GM12801 (cell line): ENCODE data around the gene ATP5MC3.

Source experiments
- TF ChIP-seq, protein P1 (sequence below): IDR thresholded peaks from one replicate; pipeline ENCODE4 v1.5.1; 2011; ENCODE audit warnings: control low read depth; ENCODE audit not compliant: insufficient read length; ENCODE audit errors: extremely low read depth

ATP5MC3 gene

DNA sequence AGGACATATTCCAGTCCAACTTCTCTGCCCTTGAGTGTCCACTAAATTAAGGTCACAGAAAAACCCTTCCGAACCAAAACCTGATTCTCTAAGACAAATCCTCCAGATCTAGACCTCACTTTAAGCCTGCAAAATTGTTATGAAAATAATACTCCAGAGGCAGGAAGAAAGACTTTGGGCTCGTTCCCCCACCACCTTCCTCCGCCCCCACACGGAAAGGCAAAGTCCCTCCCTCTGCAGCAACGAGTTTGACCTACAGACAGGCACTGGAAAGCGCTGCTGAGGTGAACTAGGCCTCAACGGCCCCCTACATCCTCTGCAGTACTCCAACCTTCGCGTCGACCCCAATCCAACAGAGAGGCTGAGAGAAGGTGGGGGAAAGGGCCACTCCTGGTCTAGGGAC is 808 bp downstream of the ATP5MC3 start:
- TF ChIP-seq, protein P1, sequence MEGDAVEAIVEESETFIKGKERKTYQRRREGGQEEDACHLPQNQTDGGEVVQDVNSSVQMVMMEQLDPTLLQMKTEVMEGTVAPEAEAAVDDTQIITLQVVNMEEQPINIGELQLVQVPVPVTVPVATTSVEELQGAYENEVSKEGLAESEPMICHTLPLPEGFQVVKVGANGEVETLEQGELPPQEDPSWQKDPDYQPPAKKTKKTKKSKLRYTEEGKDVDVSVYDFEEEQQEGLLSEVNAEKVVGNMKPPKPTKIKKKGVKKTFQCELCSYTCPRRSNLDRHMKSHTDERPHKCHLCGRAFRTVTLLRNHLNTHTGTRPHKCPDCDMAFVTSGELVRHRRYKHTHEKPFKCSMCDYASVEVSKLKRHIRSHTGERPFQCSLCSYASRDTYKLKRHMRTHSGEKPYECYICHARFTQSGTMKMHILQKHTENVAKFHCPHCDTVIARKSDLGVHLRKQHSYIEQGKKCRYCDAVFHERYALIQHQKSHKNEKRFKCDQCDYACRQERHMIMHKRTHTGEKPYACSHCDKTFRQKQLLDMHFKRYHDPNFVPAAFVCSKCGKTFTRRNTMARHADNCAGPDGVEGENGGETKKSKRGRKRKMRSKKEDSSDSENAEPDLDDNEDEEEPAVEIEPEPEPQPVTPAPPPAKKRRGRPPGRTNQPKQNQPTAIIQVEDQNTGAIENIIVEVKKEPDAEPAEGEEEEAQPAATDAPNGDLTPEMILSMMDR = no peak

DNA sequence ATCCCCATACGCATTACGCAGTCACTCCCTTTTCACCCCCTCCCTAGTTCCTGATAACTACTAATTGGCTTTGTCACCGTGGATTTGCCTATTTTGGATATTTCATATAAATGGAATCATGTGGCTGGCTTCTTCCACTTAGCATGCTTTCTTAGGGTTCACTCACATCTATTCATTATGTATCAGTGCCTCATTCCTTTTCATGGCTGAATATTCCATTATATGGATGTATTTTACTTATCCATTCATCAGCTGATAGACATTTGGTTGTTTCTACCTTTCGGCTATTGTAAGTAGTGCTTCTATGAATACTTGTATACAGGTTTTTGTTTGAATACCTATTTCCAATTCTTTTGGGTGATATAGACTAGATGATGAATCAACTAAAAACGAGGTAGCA is 4.9 kb downstream of the ATP5MC3 start:
- TF ChIP-seq, protein P1 = no peak

DNA sequence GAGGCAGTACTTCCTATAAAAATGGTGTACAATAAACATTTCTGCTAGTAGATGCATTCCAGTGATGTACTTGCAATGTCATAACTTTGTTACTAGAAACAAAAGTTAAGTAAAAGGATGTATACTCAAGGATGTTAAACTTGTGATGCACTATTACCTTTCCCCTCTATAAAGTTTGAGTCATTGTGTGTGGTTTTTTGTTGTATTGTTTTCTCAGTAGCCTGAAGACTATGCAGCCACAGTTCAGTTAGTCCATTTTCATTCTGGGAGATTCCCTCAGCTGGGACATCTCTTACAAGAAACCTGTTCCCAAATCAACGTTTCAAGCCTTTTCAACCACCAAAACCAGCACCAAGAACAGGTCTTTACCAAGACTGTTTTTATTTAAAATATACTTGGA is 5.6 kb downstream of the ATP5MC3 start:
- TF ChIP-seq, protein P1 = no peak

GRCh38 chr2:175175320-175175719 is 6.2 kb downstream of the ATP5MC3 start:
- TF ChIP-seq, protein P1 = no peak

DNA sequence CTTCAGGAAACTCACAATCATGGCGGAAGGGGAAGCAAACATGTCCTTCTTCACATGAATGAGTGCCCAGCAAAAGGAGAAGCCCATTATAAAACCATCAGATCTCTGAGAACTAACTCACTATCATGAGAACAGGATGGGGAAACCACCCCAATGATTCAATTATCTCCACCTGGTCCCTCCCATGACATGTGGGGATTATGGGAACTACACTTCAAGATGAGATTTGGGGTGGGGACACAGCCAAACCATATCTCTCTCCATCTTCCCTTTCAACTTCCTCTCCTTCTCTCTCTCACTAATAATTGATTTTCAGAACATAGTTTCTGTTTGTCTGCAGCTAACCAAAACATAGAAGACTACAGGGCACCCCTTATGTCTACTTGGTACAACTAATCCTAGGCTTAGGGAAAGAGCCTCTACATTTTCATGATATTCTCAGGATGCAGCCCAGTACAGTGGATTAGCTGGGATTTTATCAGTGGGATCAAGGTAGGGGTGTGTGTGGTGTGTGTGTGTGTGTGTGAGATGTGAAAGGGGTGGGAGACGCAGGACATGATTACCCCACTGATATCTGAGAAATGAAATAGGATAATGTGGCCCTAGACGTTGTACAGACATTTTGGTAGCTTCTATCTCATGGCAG is 10.7 kb downstream of the ATP5MC3 start:
- TF ChIP-seq, protein P1 = no peak

DNA sequence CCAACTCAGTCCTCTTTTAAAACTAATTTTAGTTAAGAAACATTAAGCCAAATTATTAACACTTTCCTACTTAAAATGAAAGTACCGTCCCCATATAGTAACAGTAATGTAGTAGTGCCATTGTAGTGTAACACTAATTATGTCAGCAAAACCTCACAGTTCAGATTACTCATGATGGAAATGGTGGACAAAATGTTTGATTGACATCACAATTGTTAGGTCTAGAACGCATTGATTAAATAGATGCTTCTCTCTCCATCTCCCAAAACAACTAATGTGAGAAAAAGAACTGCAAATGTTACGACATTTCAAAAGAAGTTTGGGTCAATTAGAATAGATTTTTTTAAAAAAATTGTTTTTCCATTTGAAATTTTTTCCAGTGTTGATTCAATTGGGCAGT is 12.3 kb downstream of the ATP5MC3 start:
- TF ChIP-seq, protein P1 = no peak

- TF ChIP-seq, protein P1 = no peak
Measured at GRCh38 chr2:175168564-175168945, 13.0 kb downstream of the ATP5MC3 start.
